OCI-LY1 (cell line): ENCODE measurements around the gene PRKCH.

ENCODE experiments used
- EZH2 ChIP-seq: fragments of 200-600 bp; sonication (generic), shearing (Covaris generic); IDR thresholded peaks from 2 replicates; pipeline ENCODE4 v1.8.0; 2017; ENCODE audit warnings: borderline replicate concordance, mixed run types, mild to moderate bottlenecking, antibody characterized with exemption, low read length, moderate library complexity, mixed read lengths
- TF ChIP-seq, protein P1 (sequence below): fragments of 200-600 bp; sonication (generic), shearing (Covaris generic); IDR thresholded peaks from 2 replicates; pipeline ENCODE4 v1.5.1; 2017; ENCODE audit warnings: mild to moderate bottlenecking, antibody characterized with exemption, low read length, moderate library complexity, mixed read lengths

DNA sequence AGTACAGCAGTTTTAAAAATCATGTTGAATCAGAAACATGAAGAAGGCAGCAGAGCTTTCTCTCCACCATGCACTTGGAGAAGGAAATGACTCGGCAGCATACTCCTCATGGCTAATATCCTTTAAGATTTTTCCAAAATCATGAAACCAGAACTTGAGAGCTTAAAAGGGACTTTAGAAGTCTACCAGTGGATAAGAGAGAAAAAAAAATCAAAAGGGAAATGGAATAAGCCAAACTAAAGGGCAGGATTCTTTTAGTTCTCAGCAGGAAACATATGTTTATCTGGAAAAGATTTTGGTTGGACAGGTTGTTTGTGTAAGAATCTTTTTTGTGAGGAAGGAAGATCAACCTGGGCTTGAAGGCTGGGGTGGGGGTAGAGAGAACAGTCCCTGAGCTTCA is 111.8 kb downstream of the PRKCH start:
- TF ChIP-seq, protein P1, sequence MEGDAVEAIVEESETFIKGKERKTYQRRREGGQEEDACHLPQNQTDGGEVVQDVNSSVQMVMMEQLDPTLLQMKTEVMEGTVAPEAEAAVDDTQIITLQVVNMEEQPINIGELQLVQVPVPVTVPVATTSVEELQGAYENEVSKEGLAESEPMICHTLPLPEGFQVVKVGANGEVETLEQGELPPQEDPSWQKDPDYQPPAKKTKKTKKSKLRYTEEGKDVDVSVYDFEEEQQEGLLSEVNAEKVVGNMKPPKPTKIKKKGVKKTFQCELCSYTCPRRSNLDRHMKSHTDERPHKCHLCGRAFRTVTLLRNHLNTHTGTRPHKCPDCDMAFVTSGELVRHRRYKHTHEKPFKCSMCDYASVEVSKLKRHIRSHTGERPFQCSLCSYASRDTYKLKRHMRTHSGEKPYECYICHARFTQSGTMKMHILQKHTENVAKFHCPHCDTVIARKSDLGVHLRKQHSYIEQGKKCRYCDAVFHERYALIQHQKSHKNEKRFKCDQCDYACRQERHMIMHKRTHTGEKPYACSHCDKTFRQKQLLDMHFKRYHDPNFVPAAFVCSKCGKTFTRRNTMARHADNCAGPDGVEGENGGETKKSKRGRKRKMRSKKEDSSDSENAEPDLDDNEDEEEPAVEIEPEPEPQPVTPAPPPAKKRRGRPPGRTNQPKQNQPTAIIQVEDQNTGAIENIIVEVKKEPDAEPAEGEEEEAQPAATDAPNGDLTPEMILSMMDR, result no peak
- no peak for TF ChIP-seq EZH2
